Neural crest cell (in vitro differentiated cells): ENCODE results near the gene BCL7A. TPM values are rescaled to one million over a fixed set of nuclear protein-coding genes. Genes with fewer than 3 reads are reported as not detected.

Source experiments
- DNase-seq: peaks from one replicate; pipeline ENCODE4 v3.0.0; 2021; ENCODE audit warnings: low read depth, mixed read lengths, low spot score
- H3K27ac Mint-ChIP-seq: one replicate; pipeline ENCODE4 v1.8.0; 2021; ENCODE audit warnings: mild to moderate bottlenecking, mixed read lengths; ENCODE audit not compliant: unreplicated experiment
- H3K27me3 Mint-ChIP-seq: 2 replicates; pipeline ENCODE4 v1.8.0; 2021; ENCODE audit warnings: low read depth, mild to moderate bottlenecking, mixed read lengths
- H3K36me3 Mint-ChIP-seq: 2 replicates; pipeline ENCODE4 v1.8.0; 2021; ENCODE audit warnings: low read depth, mild to moderate bottlenecking, mixed read lengths
- H3K4me1 Mint-ChIP-seq: 2 replicates; pipeline ENCODE4 v1.8.0; 2021; ENCODE audit warnings: mixed read lengths
- H3K4me3 Mint-ChIP-seq: one replicate; pipeline ENCODE4 v1.8.0; 2021; ENCODE audit warnings: mild to moderate bottlenecking, mixed read lengths
- H3K9me3 Mint-ChIP-seq: 2 replicates; pipeline ENCODE4 v1.8.0; 2021; ENCODE audit warnings: mixed read lengths
- CTCF ChIP-seq: fragments of 200-600 bp; sonication (generic); conservative IDR thresholded peaks from 2 replicates; pipeline ENCODE4 v1.5.0; 2021; ENCODE audit warnings: antibody characterized with exemption, mild to moderate bottlenecking
- total RNA-seq: library from RNA; stranded (reverse); gene quantifications from 2 replicates; pipeline ENCODE4 v1.2.1, GENCODE V29; 2021

The BCL7A gene
- total RNA-seq, 1 donor from 2014 or later = 57.4 TPM

GRCh38 chr12:122020795-122021192, 890 bp upstream of the BCL7A start:
- peaks cover 13% of the 10 kb centered on the region for H3K4me1 Mint-ChIP-seq
- H3K36me3 Mint-ChIP-seq = peaks cover 12% of the 10 kb centered on the region
- no peaks in the 10 kb centered on the region for H3K9me3 Mint-ChIP-seq
- no peak overlapping the region for H3K27ac Mint-ChIP-seq
- no peak for TF ChIP-seq CTCF
- H3K4me3 Mint-ChIP-seq = peak overlapping the region; percentile 97
- peaks cover 13% of the 10 kb centered on the region for H3K27me3 Mint-ChIP-seq
- DNase-seq = no peak

GRCh38 chr12:122021193-122021821, 377 bp upstream of the BCL7A start:
- peak overlapping the region; percentile 89 for H3K27ac Mint-ChIP-seq
- DNase-seq = peak; percentile 34
- no peaks in the 10 kb centered on the region for H3K9me3 Mint-ChIP-seq
- no peak for TF ChIP-seq CTCF
- peaks cover 12% of the 10 kb centered on the region for H3K36me3 Mint-ChIP-seq
- H3K4me1 Mint-ChIP-seq = peaks cover 13% of the 10 kb centered on the region
- peak overlapping the region; percentile 97 for H3K4me3 Mint-ChIP-seq
- H3K27me3 Mint-ChIP-seq = peaks cover 13% of the 10 kb centered on the region

GRCh38 chr12:122022393-122023338, 982 bp downstream of the BCL7A start:
- no peaks in the 10 kb centered on the region for H3K9me3 Mint-ChIP-seq
- peaks cover 12% of the 10 kb centered on the region for H3K36me3 Mint-ChIP-seq
- peaks cover 13% of the 10 kb centered on the region for H3K27me3 Mint-ChIP-seq
- TF ChIP-seq CTCF = no peak
- peak overlapping the region; percentile 98 for H3K4me3 Mint-ChIP-seq
- H3K27ac Mint-ChIP-seq = peak overlapping the region; percentile 97
- H3K4me1 Mint-ChIP-seq = peaks cover 24% of the 10 kb centered on the region
- DNase-seq = peak; percentile 29

GRCh38 chr12:122023339-122024131, 1.9 kb downstream of the BCL7A start:
- no peak for TF ChIP-seq CTCF
- Mint-ChIP-seq H3K4me3 (peak overlapping the region; percentile 98), H3K27me3 (peaks cover 13% of the 10 kb centered on the region), H3K27ac (peak overlapping the region; percentile 97), H3K9me3 (no peaks in the 10 kb centered on the region), H3K36me3 (peaks cover 10% of the 10 kb centered on the region), H3K4me1 (peaks cover 32% of the 10 kb centered on the region)
- DNase-seq = peak; percentile 35

GRCh38 chr12:122024132-122024785, 2.6 kb downstream of the BCL7A start:
- no peak for DNase-seq
- Mint-ChIP-seq H3K4me1 (peaks cover 39% of the 10 kb centered on the region), H3K27ac (no peak overlapping the region), H3K4me3 (peak overlapping the region; percentile 81), H3K27me3 (peaks cover 13% of the 10 kb centered on the region), H3K36me3 (peaks cover 8% of the 10 kb centered on the region), H3K9me3 (no peaks in the 10 kb centered on the region)
- no peak for TF ChIP-seq CTCF
